GM21381 (cell line): Measurements from ENCODE around the gene CAMSAP3.

Experiments used
- ATAC-seq: cut with Tn5 transposase; IDR thresholded peaks from one replicate; pipeline ENCODE4 v1.9.1; 2021; ENCODE audit warnings: mild to moderate bottlenecking, moderate library complexity; ENCODE audit not compliant: unreplicated experiment

Gene CAMSAP3, protein sequence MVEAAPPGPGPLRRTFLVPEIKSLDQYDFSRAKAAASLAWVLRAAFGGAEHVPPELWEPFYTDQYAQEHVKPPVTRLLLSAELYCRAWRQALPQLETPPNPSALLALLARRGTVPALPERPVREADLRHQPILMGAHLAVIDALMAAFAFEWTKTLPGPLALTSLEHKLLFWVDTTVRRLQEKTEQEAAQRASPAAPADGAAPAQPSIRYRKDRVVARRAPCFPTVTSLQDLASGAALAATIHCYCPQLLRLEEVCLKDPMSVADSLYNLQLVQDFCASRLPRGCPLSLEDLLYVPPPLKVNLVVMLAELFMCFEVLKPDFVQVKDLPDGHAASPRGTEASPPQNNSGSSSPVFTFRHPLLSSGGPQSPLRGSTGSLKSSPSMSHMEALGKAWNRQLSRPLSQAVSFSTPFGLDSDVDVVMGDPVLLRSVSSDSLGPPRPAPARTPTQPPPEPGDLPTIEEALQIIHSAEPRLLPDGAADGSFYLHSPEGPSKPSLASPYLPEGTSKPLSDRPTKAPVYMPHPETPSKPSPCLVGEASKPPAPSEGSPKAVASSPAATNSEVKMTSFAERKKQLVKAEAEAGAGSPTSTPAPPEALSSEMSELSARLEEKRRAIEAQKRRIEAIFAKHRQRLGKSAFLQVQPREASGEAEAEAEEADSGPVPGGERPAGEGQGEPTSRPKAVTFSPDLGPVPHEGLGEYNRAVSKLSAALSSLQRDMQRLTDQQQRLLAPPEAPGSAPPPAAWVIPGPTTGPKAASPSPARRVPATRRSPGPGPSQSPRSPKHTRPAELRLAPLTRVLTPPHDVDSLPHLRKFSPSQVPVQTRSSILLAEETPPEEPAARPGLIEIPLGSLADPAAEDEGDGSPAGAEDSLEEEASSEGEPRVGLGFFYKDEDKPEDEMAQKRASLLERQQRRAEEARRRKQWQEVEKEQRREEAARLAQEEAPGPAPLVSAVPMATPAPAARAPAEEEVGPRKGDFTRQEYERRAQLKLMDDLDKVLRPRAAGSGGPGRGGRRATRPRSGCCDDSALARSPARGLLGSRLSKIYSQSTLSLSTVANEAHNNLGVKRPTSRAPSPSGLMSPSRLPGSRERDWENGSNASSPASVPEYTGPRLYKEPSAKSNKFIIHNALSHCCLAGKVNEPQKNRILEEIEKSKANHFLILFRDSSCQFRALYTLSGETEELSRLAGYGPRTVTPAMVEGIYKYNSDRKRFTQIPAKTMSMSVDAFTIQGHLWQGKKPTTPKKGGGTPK

DNA sequence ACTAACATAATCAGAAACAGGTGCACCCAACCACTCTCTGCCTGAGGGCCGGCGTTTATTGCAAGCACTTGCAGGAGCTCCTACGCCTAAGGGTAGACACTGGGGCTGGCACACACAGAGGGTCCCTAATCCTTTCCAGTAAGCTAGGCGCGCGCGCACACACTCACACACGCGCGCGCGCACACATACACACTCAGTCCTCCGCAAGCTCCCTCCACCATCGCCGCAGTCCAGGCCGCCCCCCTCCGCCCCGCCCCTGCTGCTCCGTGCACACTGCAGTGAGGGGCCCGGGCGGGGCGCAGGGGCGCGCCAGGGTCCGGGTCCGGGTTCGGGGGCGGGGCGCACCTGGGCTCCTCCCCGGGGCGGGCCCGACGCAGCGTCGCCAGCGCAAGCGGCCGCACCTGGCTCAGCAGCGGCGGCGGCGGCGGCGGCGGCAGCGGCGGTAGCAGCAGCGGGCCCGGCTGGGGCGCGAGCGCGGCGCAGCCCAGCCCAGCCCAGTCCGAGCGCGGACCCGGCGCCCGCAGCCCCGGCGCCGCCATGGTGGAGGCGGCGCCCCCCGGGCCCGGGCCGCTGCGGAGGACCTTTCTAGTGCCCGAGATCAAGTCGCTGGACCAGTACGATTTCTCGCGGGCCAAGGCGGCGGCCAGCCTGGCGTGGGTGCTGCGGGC is at the start of gene CAMSAP3:
CAMSAP3 (plus strand) TSS at position 398 of the 668 bp plus-strand sequence; CDS start at position 538, 140 bp downstream.
- no peak for ATAC-seq

DNA sequence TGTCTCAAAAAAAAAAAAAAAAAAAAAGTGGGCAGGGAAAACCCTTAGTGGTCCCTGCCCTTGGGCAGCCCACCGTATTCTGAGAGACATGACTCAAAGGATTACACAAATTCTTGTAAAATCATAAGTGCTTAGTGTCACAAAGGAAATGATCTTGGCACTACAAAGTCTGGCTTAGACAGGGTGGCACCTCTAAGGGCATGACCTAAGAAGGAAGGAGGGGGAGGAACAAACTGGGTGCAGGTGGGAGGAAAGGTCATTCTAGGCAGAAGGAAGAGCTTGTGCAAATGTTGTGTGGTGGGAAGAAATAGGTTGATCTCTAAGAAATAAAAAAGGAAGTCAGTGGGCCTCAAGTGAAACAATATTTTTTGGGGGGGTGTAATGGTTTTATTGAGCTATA is 49.8 kb upstream of the CAMSAP3 start:
- ATAC-seq: no peak

DNA sequence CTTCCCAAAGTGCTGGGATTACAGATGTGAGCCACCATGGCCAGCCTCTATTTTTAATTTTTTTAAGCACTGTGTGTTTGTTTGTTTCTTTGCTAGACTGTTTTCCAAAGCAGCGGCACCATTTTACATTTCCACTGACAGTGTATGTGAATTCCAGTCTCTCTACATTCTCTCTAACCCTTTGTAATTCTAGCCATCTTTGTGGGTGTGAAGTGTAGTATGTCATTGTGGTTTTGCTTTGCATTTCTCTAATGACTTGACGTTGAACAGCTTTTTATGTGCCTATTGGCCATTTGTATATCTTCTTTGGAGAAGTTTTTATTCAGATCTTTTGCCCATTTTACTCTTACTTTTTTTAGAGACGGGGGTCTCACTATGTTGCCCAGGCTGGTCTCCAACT is 48.5 kb upstream of the CAMSAP3 start:
- ATAC-seq: no peak

DNA sequence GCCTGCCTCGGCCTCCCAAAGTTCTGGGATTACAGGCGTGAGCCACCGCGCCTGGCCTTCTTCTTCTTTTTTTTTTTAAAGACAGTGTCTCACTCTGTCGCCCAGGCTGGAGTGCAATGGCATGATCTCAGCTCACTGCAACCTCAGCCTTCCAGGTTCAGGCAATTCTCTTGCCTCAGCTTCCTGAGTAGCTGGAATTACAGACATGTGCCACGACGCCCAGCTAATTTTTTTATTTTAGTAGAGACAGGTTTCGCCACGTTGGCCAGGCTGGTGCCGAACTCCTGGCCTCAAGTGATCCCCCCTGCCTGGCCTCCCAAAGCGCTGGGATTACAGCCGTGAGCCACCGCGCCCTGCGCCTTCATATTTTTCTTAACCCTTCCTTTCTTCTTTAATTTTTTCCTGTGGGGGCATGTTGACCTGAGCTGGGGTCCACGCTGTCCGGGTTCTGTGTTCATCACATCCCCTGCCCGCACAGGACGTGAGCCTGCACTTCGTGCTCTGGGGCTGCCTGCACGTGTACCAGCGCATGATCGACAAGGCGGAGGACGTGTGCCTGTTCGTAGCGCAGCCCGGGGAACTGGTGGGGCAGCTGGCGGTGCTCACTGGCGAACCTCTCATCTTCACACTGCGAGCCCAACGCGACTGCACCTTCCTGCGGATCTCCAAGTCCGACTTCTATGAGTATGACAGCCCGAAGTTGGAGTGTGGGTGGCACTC is 46.1 kb upstream of the CAMSAP3 start:
- no peak for ATAC-seq

DNA sequence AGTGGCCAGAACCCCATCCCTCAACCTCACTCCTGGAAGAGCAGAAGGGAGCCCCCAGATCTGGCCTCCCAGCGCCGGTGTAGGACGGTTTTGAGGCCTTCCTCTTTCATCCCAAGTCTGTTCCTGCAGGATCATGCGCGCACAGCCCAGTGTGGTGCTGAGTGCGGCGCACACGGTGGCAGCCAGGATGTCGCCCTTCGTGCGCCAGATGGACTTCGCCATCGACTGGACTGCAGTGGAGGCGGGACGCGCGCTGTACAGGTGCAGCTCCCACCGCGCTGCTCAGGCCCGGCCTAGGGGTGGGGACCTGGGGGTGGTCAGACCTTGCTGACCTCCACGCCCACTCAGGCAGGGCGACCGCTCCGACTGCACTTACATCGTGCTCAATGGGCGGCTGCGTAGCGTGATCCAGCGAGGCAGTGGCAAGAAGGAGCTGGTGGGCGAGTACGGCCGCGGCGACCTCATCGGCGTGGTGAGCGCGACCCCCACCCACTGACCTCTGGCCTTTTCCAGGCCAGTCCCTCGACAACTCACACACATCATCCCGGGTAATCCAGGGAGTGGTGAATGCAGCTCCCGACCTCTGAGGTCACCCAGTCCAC is 45.4 kb upstream of the CAMSAP3 start:
- no peak for ATAC-seq

DNA sequence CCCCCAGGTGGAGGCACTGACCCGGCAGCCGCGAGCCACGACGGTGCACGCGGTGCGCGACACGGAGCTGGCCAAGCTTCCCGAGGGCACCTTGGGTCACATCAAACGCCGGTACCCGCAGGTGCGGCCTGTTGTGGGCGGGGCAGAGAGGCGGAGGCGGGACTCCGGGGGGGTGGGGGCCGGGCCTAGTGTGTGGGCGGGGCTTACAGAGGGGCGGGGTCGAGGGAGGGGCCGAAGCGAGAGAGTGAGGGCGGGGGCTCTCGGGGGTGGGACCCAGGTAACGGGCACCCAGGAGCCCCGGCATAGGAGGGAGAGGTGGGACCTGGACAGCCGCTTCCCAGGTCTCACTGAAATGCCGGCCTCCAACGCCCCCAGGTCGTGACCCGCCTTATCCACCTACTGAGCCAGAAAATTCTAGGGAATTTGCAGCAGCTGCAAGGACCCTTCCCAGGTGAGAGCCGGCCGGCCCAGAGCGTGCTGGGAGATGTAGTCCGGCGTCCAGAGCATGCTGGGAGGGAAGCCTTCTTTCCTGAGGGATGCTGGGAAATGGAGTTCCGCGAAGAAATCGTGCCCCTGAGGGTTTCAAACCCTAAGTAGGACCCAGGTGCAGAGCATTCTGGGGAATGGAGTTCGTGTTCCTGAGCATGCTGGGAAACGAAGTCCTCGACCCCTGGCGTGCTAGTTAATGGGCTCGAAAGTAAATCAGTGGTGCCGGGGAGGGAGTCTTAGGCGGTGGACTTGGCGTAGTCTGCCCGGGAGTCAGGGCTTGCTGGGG is 44.5 kb upstream of the CAMSAP3 start:
- no peak for ATAC-seq

DNA sequence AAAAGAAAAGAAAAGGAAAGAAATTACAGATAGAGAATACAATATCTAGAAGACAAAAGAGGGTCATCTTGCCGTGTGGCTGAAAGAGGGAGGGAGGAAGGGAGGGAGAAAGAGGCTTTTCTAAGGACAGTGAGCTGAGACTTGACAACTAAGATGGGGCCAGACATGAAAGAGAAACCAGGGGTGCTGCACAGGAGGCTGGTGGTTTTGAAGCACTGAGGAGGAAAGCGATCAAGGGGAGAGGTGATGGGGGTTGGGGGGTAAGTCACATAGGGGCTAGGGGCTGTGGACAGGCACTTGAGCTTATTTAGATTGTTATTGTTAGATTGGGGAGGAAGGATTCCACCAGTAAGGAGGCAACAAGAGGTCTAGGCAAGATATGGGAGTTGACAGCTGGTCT is 42.9 kb upstream of the CAMSAP3 start:
- no peak for ATAC-seq

DNA sequence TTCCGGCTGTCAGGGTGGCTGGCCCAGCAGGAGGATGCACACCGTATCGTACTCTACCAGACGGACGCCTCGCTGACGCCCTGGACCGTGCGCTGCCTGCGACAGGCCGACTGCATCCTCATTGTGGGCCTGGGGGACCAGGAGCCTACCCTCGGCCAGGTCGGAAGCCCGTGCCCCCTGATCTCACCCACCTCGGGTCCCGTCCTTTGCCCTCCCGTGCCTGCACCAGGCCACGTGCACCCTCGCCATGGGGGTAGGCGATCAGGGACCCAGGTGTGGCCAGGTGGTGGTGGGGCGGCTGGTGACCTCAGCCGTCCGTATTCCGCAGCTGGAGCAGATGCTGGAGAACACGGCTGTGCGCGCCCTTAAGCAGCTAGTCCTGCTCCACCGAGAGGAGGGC is 41.1 kb upstream of the CAMSAP3 start:
- no peak for ATAC-seq

DNA sequence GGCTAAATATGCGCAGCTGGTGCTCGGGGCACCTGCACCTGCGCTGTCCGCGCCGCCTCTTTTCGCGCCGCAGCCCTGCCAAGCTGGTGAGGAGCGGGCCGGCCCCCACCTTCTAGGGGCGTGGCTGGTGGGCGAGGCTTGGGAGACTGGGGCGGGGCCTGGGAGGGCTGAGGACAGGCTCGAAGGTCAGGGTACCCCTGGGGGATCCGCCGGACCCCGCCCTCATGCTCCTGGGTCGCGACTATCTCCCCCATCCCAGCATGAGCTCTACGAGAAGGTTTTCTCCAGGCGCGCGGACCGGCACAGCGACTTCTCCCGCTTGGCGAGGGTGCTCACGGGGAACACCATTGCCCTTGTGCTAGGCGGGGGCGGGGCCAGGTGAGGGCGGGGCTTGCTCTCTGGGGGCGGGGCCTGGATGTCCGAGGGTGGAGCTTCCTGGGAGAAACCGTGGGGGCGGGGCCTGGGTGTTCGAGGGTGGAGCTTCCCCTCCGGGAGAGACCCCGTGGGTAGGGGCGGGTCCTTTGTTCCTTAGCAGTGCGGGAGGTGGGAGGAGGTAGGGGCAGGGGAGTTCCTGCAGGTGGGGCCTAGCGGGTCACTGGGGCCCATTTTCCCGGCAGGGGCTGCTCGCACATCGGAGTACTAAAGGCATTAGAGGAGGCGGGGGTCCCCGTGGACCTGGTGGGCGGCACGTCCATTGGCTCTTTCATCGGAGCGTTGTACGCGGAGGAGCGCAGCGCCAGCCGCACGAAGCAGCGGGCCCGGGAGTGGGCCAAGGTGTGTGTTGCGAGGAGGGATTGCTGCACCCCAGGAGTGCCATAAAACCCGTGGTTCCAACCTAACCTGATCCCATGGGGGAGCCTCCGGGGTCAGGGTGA is 40.4 kb upstream of the CAMSAP3 start:
- no peak for ATAC-seq

DNA sequence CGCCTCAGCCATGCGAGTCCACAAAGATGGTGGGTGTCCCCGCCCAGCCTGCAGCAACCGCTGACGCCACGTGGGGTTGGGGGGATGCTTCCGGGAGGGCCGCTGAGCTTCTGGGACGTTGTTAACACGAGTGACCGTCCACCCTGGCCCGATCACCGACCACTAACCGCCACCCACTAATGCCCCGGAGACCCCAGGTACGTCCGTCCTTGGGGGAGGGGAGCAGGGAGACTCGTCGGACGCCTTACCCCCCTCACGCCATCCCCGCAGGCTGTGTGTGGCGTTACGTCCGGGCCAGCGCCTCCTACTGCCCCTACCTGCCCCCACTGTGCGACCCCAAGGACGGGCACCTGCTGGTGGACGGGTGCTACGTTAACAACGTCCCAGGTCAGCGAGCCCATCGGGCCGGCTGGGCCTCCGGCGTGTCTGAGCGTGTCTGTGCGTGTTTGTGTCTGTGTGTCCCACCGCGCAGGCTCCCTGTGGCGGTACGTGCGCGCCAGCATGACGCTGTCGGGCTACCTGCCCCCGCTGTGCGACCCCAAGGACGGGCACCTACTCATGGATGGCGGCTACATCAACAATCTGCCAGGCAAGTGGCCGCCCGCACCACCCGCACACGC is 38.9 kb upstream of the CAMSAP3 start:
- ATAC-seq: no peak

DNA sequence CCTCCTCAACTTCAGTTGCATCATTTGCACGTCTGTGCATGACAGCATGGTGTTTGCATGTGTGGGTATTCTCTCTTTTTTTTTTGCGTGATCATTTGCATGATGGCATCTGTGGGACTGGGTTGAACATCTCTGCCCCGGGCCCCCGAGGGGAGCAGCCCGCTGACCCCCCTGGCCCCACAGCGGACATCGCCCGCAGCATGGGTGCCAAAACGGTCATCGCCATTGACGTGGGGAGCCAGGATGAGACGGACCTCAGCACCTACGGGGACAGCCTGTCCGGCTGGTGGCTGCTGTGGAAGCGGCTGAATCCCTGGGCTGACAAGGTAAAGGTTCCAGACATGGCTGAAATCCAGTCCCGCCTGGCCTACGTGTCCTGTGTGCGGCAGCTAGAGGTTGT is 37.0 kb upstream of the CAMSAP3 start:
- no peak for ATAC-seq

DNA sequence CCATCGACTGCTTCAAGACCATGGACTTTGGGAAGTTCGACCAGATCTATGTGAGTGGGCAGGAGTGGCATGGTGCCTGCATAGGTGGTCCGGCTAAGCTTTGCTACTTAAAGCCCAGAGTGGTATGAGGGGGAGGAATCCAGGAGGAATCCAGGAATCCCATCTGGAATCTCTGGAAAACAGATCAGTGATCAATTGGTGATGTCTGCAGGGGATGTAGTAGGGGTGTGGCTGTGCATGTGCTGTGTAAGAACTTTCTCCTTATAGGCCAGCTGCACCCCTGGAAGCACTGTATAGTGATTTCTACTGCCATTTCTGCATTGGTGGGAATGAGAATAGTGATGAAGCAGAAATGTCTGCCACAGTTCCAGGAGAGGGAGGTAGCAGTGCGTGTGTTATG is 36.6 kb upstream of the CAMSAP3 start:
- ATAC-seq: no peak

DNA sequence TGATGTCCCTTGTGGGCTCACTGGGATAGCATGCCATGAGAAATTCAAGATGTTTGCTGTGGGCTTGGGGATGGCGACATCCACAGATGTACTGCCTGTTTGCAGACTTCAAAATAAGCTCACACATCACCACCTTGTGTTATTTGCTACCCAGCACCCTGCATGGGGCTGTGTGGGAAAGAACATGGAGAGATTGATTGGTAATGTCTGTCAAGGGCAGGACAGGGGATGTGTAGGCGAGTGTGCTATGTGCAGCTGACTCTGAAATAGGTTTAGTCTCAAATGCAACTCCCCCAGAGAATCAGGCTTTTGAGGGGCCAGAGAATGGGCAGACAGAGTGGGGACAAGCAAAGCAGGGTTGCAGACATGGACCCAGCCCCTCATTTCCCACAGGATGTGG is 35.4 kb upstream of the CAMSAP3 start:
- ATAC-seq: no peak

DNA sequence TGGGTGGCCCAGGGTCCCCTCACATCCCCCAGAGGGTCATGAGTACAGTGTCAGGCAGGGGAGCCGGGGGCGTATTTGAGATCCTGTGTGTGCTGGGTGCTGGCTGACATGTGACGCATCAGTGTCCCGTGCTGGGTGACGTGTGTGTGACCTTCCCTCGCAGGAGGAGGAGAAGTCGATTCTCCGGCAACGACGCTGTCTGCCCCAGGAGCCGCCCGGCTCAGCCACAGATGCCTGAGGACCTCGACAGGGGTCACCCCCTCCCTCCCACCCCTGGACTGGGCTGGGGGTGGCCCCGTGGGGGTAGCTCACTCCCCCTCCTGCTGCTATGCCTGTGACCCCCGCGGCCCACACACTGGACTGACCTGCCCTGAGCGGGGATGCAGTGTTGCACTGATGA is 34.3 kb upstream of the CAMSAP3 start:
- no peak for ATAC-seq

DNA sequence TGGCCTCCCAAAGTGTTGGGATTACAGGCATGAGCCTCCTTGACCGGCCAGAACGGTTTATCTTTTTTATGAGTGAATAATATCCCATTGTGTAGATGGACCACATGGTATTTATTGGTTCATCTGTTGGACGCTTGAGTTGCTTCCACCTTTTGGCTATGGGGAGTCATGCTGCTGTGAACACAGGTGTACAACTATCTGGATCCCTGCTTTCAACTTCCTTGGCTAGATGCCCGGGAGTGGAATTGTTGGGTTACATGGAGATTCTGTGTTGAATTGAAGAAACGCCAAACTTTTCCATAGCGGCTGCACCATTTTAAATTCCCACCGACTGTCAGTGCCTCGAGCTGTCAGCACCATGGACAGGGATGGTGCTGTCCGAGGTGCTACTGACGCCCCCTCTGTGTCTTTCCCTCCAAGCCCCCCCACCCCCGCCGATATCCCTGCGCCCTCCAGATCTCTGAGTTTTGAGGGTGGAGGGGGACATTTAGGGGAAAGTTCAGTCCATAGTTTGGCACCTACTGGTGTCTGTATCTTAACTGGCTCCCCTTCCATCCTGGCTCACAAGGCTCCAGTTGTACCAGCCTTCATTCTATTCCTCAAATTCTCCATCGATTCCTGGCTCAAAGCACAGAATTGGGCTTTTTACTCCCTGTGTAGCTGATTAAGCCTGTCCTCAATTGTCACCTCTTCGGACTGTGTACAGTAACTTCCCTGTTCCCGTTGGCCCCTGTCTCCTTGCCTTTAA is 32.8 kb upstream of the CAMSAP3 start:
- ATAC-seq: no peak

DNA sequence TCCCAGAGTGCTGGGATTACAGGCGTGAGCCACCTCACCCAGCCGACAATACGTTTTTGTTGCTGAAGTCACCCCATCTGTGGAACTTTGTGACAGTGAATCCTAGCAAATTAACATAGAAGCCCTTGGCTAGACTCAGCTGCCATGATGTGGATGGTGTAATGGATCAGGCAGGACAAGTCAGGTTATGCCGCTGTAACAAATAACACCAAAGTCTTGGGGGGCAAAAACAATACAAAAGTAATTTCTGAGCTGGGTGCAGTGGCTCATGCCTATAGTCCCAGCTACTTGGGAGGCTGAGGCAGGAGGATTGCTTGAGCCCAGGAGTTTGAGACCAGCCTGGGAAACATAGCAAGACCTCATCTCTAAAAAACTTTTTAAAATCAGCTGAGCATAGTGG is 30.8 kb upstream of the CAMSAP3 start:
- ATAC-seq: no peak

DNA sequence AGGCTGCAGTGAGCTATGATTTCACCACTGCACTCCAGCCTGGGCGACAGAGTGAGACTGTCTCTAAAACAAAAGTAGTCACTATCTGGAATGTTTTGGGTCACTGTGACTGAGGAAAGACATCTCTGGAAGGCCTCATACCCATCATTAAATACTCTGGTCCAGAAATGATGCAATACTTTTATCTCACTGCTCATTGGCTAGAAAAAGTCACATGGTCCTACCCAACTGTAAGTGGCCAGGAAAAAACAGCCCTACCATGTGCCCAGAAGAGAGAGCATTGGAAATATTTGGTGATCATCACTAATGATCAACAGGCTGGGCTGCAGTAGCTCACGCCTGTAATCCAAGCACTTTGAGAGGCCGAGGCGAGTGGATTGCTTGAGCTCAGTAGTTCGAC is 30.3 kb upstream of the CAMSAP3 start:
- no peak for ATAC-seq
